ENCODE measurements around the gene ZBP1. TPM values are rescaled to one million over a fixed set of nuclear protein-coding genes. Genes with fewer than 3 reads are reported as not detected.

ZBP1 gene
- polyA plus RNA-seq, 3 donors = 0.08 to 0.11 TPM; not detected in 1

- DNase-seq = no peak
Observed at GRCh38 chr20:57618091-57618763, 2.0 kb downstream of the ZBP1 start.

- no peak for DNase-seq
Observed at GRCh38 chr20:57617079-57617795, 3.0 kb downstream of the ZBP1 start.

- no peak for DNase-seq
Observed at GRCh38 chr20:57616143-57616951, 3.9 kb downstream of the ZBP1 start.

- no peak for DNase-seq
Observed at GRCh38 chr20:57615445-57615811, 4.8 kb downstream of the ZBP1 start.

- no peak for DNase-seq
Observed at GRCh38 chr20:57614490-57615444, 5.5 kb downstream of the ZBP1 start.

- no peak for DNase-seq
Observed at GRCh38 chr20:57613481-57613921, 6.7 kb downstream of the ZBP1 start.

- DNase-seq = no peak
Observed at GRCh38 chr20:57612916-57613315, 7.3 kb downstream of the ZBP1 start.

- no peak for DNase-seq
Observed at GRCh38 chr20:57612436-57612835, 7.8 kb downstream of the ZBP1 start.

GRCh38 chr20:57611586-57612311, 8.5 kb downstream of the ZBP1 start:
- DNase-seq = no peak

GRCh38 chr20:57610261-57610952, 9.8 kb downstream of the ZBP1 start:
- no peak for DNase-seq

- DNase-seq = no peak
Observed at GRCh38 chr20:57609842-57610167, 10.4 kb downstream of the ZBP1 start.

- no peak for DNase-seq
Observed at GRCh38 chr20:57609086-57609841, 11.0 kb downstream of the ZBP1 start.

- DNase-seq = no peak
Observed at GRCh38 chr20:57608516-57608915, 11.7 kb downstream of the ZBP1 start.

- no peak for DNase-seq
Observed at GRCh38 chr20:57605878-57606277, 14.3 kb downstream of the ZBP1 start.

- no peak for DNase-seq
Observed at GRCh38 chr20:57605045-57605444, 15.2 kb downstream of the ZBP1 start.

GRCh38 chr20:57603120-57603519, 17.1 kb downstream of the ZBP1 start:
- DNase-seq = no peak

- DNase-seq = no peak
Observed at GRCh38 chr20:57601737-57602136, 18.5 kb downstream of the ZBP1 start.

- no peak for DNase-seq
Observed at GRCh38 chr20:57601211-57601570, 19.0 kb downstream of the ZBP1 start.

GRCh38 chr20:57600320-57601210, 19.7 kb downstream of the ZBP1 start:
- DNase-seq = no peak

All from renal pelvis (tissue), 4 donors.